ENCODE measurements around the gene GPHB5. TPM values are rescaled to one million over a fixed set of nuclear protein-coding genes. Genes with fewer than 3 reads are reported as not detected.

GPHB5 gene, protein sequence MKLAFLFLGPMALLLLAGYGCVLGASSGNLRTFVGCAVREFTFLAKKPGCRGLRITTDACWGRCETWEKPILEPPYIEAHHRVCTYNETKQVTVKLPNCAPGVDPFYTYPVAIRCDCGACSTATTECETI
- not detected in 2 replicates for polyA plus RNA-seq (2013)

DNA sequence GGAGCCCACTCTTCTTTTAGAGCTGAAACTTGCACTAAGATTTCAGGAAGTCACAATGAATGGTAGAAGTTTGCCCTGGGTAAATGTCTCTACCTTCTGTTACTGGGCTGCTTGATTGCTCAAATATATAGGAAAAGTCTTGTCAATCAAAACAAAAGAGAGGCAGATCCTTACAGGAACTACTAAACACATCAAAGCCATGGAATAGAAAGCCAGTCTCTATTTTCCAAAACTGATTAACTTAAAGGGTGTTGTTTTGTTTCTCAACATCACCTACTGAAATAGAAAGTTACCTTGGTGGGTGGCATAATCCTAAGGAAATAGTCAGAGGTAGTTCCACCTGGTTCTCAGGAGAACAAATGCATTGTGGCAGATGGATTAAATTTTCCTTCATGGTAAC is at the start of gene GPHB5:
Gene GPHB5, minus strand, starts transcription at position 101 of the 400 bp plus-strand sequence. CDS start 1,086 bp downstream, outside the sequence.
- no peak within 1 kb of the TSS for H2AK5ac ChIP-seq (ENCODE audit: low read length)
- no peak within 1 kb of the TSS for H3K9ac ChIP-seq (ENCODE audit: low read length)
- H3K9me3 ChIP-seq (ENCODE audit: insufficient read depth, low read depth, low read length) = no peaks in the 10 kb centered on the region
- no peak within 1 kb of the TSS for H3K4me3 ChIP-seq (ENCODE audit: low read depth, low read length)
- H3K27me3 ChIP-seq (ENCODE audit: insufficient read depth, low read length) = no peaks in the 10 kb centered on the region
- H3K36me3 ChIP-seq (ENCODE audit: control insufficient read depth in 1 of 2, insufficient read depth in 2 of 2, low read length in 2 of 2) = no peaks in the 10 kb centered on the region
- H2BK12ac ChIP-seq (ENCODE audit: low read length) = no peak within 1 kb of the TSS
- H3K4me1 ChIP-seq (ENCODE audit: control insufficient read depth in 1 of 2, insufficient read depth in 2 of 2, low read length in 2 of 2) = no peaks in the 10 kb centered on the region
- H3K27ac ChIP-seq (ENCODE audit: low read depth, low read length) = no peak within 1 kb of the TSS
- no peak within 1 kb of the TSS for H3K23ac ChIP-seq (ENCODE audit: low read length)
- H4K12ac ChIP-seq (ENCODE audit: low read depth, low read length) = no peak within 1 kb of the TSS
- DNase-seq = no peak
- H2BK120ac ChIP-seq (ENCODE audit: insufficient read depth, low read length, poor library complexity) = no peak within 1 kb of the TSS
- H3K14ac ChIP-seq (ENCODE audit: low read length) = no peak within 1 kb of the TSS
- no peak within 1 kb of the TSS for H3K4ac ChIP-seq (ENCODE audit: low read depth, low read length)
- no peak within 1 kb of the TSS for H3K18ac ChIP-seq (ENCODE audit: low read length)
- H3K4me2 ChIP-seq (ENCODE audit: low read length) = no peak within 1 kb of the TSS
- H3K79me1 ChIP-seq (ENCODE audit: low read length) = no peaks in the 10 kb centered on the region
- no peak within 1 kb of the TSS for H4K8ac ChIP-seq (ENCODE audit: low read depth, low read length)
- H4K91ac ChIP-seq (ENCODE audit: low read depth, low read length) = no peak within 1 kb of the TSS
- no peak within 1 kb of the TSS for H2AFZ ChIP-seq (ENCODE audit: insufficient read depth, low read length, poor library complexity)
- H2BK5ac ChIP-seq (ENCODE audit: low read depth, low read length, poor library complexity) = no peak within 1 kb of the TSS
- no peaks in the 10 kb centered on the region for H3K79me2 ChIP-seq (ENCODE audit: control insufficient read depth, insufficient read depth, low read length, poor library complexity)

DNA sequence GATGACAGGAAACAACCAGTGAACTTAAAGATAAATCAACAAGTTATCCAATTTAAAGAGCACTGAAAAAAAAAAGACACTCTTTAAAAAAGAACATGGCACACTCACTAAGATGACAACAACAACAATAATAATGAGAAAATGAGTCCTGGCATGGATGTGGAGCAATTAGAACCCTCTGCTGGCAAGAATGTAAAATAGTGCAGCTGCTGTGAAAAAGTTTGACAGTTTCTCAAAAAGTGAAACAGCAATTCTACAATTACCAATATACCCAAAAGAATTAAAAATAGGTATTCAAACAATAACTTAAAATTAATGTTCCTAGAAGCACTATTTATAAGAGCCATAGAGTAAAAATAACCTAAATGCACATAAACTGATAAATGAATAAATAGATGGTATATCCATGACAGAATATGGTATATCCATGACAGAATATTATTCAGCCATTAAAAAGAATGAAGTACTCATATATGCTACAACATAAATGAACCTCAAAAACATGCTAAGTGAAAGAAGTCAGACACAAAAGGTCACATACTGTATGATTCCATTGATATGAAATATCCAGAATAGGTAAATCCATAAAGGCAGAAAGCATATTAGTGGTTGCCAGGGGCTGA is 49.1 kb upstream of the GPHB5 start:
- Histone ChIP-seq H3K4me1 (ENCODE audit: control insufficient read depth in 1 of 2, insufficient read depth in 2 of 2, low read length in 2 of 2) (no peaks in the 10 kb centered on the region), H3K27me3 (ENCODE audit: insufficient read depth, low read length) (no peaks in the 10 kb centered on the region), H3K27ac (ENCODE audit: low read depth, low read length) (no peak overlapping the region), H2AFZ (ENCODE audit: insufficient read depth, low read length, poor library complexity) (no peak overlapping the region), H4K12ac (ENCODE audit: low read depth, low read length) (no peak overlapping the region), H3K79me2 (ENCODE audit: control insufficient read depth, insufficient read depth, low read length, poor library complexity) (no peaks in the 10 kb centered on the region), H3K9me3 (ENCODE audit: insufficient read depth, low read depth, low read length) (peaks cover 2% of the 10 kb centered on the region), H3K18ac (ENCODE audit: low read length) (no peak overlapping the region), H4K91ac (ENCODE audit: low read depth, low read length) (no peak overlapping the region), H3K4me3 (ENCODE audit: low read depth, low read length) (no peak overlapping the region), H3K36me3 (ENCODE audit: control insufficient read depth in 1 of 2, insufficient read depth in 2 of 2, low read length in 2 of 2) (peaks cover 3% of the 10 kb centered on the region in 2 experiments), H4K8ac (ENCODE audit: low read depth, low read length) (no peak overlapping the region), H2BK120ac (ENCODE audit: insufficient read depth, low read length, poor library complexity) (no peak overlapping the region), H2BK12ac (ENCODE audit: low read length) (no peak overlapping the region), H3K14ac (ENCODE audit: low read length) (no peak overlapping the region), H3K4me2 (ENCODE audit: low read length) (no peak overlapping the region), H2AK5ac (ENCODE audit: low read length) (no peak overlapping the region), H3K9ac (ENCODE audit: low read length) (no peak overlapping the region), H3K23ac (ENCODE audit: low read length) (no peak overlapping the region), H3K79me1 (ENCODE audit: low read length) (no peaks in the 10 kb centered on the region), H3K4ac (ENCODE audit: low read depth, low read length) (no peak overlapping the region), H2BK5ac (ENCODE audit: low read depth, low read length, poor library complexity) (no peak overlapping the region)
- DNase-seq = no peak

DNA sequence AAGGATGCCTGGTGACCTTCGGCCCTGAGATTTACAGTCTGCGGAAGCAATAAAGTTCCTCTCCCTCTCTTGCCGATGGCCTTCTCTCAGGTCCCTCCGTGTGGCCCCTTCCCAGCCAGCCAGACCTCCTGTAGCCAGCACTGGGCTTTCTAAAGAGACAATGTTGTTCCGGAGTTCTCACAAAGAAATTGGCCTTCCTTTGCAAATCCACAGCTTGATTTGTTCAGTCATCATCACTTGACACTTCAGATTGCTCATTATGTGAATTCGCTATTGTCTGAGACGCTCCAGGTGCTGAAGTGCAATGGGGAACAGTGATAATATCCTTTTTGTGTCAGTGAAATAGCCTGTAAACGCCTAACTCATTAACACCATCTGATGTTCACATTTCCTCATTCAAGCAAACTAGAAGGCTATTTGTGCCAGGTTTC is 43.7 kb upstream of the GPHB5 start:
- H2BK12ac ChIP-seq (ENCODE audit: low read length) = no peak overlapping the region
- no CpG with 5 or more reads among the region's 8 CpGs for WGBS (ENCODE audit: extremely low coverage, insufficient coverage, insufficient read length)

DNA sequence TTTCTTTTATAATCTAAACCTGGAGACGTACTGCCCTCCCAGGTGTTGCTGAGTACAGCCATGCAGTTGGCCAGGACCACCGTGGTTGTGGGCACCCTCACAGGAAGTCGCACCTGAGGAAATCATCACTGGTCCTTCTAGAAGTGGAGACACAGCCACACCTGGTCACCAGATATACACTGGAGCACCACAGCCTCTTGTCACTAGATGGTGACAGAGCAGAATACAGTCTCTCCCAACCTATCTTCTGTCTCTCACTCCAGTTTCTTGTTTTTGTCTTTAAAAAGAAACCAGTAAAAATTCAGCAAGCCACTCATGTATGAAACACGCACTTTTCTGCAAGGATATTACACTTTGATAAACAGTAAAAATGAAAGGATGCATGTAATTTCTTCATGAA is 43.1 kb upstream of the GPHB5 start:
- no peak for DNase-seq
- no peak overlapping the region for H4K91ac ChIP-seq (ENCODE audit: low read depth, low read length)
- H3K4me1 ChIP-seq (ENCODE audit: control insufficient read depth in 1 of 2, insufficient read depth in 2 of 2, low read length in 2 of 2) = no peaks in the 10 kb centered on the region
- H3K27me3 ChIP-seq (ENCODE audit: insufficient read depth, low read length) = no peaks in the 10 kb centered on the region
- H3K14ac ChIP-seq (ENCODE audit: low read length) = no peak overlapping the region
- H3K27ac ChIP-seq (ENCODE audit: low read depth, low read length) = no peak overlapping the region
- H2AK5ac ChIP-seq (ENCODE audit: low read length) = no peak overlapping the region
- no CpG with 5 or more reads among the region's 4 CpGs for WGBS (ENCODE audit: extremely low coverage, insufficient coverage, insufficient read length)
- no peak overlapping the region for H2AFZ ChIP-seq (ENCODE audit: insufficient read depth, low read length, poor library complexity)
- H3K79me1 ChIP-seq (ENCODE audit: low read length) = no peaks in the 10 kb centered on the region
- H3K36me3 ChIP-seq (ENCODE audit: control insufficient read depth in 1 of 2, insufficient read depth in 2 of 2, low read length in 2 of 2) = no peaks in the 10 kb centered on the region
- no peaks in the 10 kb centered on the region for H3K79me2 ChIP-seq (ENCODE audit: control insufficient read depth, insufficient read depth, low read length, poor library complexity)
- no peak overlapping the region for H4K8ac ChIP-seq (ENCODE audit: low read depth, low read length)
- no peak overlapping the region for H2BK120ac ChIP-seq (ENCODE audit: insufficient read depth, low read length, poor library complexity)
- no peak overlapping the region for H4K12ac ChIP-seq (ENCODE audit: low read depth, low read length)
- no peak overlapping the region for H3K9ac ChIP-seq (ENCODE audit: low read length)
- no peak overlapping the region for H3K4me3 ChIP-seq (ENCODE audit: low read depth, low read length)
- no peaks in the 10 kb centered on the region for H3K9me3 ChIP-seq (ENCODE audit: insufficient read depth, low read depth, low read length)
- H2BK12ac ChIP-seq (ENCODE audit: low read length) = no peak overlapping the region
- no peak overlapping the region for H2BK5ac ChIP-seq (ENCODE audit: low read depth, low read length, poor library complexity)
- no peak overlapping the region for H3K18ac ChIP-seq (ENCODE audit: low read length)
- no peak overlapping the region for H3K4ac ChIP-seq (ENCODE audit: low read depth, low read length)
- H3K4me2 ChIP-seq (ENCODE audit: low read length) = no peak overlapping the region
- no peak overlapping the region for H3K23ac ChIP-seq (ENCODE audit: low read length)

More for the DNA sequence above, 43.7 kb upstream of the GPHB5 start:
- H3K79me2 ChIP-seq (ENCODE audit: control insufficient read depth, insufficient read depth, low read length, poor library complexity) = no peaks in the 10 kb centered on the region
- no peaks in the 10 kb centered on the region for H3K79me1 ChIP-seq (ENCODE audit: low read length)
- no peaks in the 10 kb centered on the region for H3K36me3 ChIP-seq (ENCODE audit: control insufficient read depth in 1 of 2, insufficient read depth in 2 of 2, low read length in 2 of 2)
- no peak overlapping the region for H3K27ac ChIP-seq (ENCODE audit: low read depth, low read length)
- no peak overlapping the region for H3K18ac ChIP-seq (ENCODE audit: low read length)
- no peak overlapping the region for H4K8ac ChIP-seq (ENCODE audit: low read depth, low read length)
- no peak overlapping the region for H2BK5ac ChIP-seq (ENCODE audit: low read depth, low read length, poor library complexity)
- H4K91ac ChIP-seq (ENCODE audit: low read depth, low read length) = no peak overlapping the region
- H3K4me1 ChIP-seq (ENCODE audit: control insufficient read depth in 1 of 2, insufficient read depth in 2 of 2, low read length in 2 of 2) = no peaks in the 10 kb centered on the region
- no peak overlapping the region for H3K23ac ChIP-seq (ENCODE audit: low read length)
- no peak overlapping the region for H3K9ac ChIP-seq (ENCODE audit: low read length)
- no peak overlapping the region for H3K4me3 ChIP-seq (ENCODE audit: low read depth, low read length)
- H3K4ac ChIP-seq (ENCODE audit: low read depth, low read length) = no peak overlapping the region
- no peaks in the 10 kb centered on the region for H3K27me3 ChIP-seq (ENCODE audit: insufficient read depth, low read length)
- H2AK5ac ChIP-seq (ENCODE audit: low read length) = no peak overlapping the region
- no peaks in the 10 kb centered on the region for H3K9me3 ChIP-seq (ENCODE audit: insufficient read depth, low read depth, low read length)
- H3K14ac ChIP-seq (ENCODE audit: low read length) = no peak overlapping the region
- no peak overlapping the region for H2BK120ac ChIP-seq (ENCODE audit: insufficient read depth, low read length, poor library complexity)
- no peak for DNase-seq
- no peak overlapping the region for H3K4me2 ChIP-seq (ENCODE audit: low read length)
- no peak overlapping the region for H4K12ac ChIP-seq (ENCODE audit: low read depth, low read length)
- H2AFZ ChIP-seq (ENCODE audit: insufficient read depth, low read length, poor library complexity) = no peak overlapping the region

All from trophoblast cell (in vitro differentiated cells and primary cell).